BE2C (cell line): ENCODE measurements around the gene ERFE.

Source experiments
- DNase-seq: peaks from one replicate; pipeline ENCODE4 v3.0.0-alpha.2; 2020
- H3K27me3 ChIP-seq: fragments of 250-450 bp; sonication (Bioruptor Pico); 2 replicates; pipeline ENCODE4 v1.5.1; 2020; ENCODE audit warnings: mild to moderate bottlenecking
- H3K36me3 ChIP-seq: fragments of 250-450 bp; sonication (Bioruptor Pico); 2 replicates; pipeline ENCODE4 v1.5.1; 2020; ENCODE audit warnings: mild to moderate bottlenecking
- H3K4me1 ChIP-seq: fragments of 250-450 bp; sonication (Bioruptor Pico); 2 replicates; pipeline ENCODE4 v1.5.1; 2020
- H3K4me3 ChIP-seq: 2 replicates; pipeline ENCODE4 v1.5.1; 2011; ENCODE audit warnings: low read depth, low read length
- H3K9me3 ChIP-seq: fragments of 250-450 bp; sonication (Bioruptor Pico); 2 replicates; pipeline ENCODE4 v1.5.1; 2020
- TF ChIP-seq, protein P1 (sequence below): IDR thresholded peaks from 2 replicates; pipeline ENCODE4 v1.5.1; 2012; ENCODE audit warnings: mild to moderate bottlenecking, low read depth, low read length

Gene ERFE

DNA sequence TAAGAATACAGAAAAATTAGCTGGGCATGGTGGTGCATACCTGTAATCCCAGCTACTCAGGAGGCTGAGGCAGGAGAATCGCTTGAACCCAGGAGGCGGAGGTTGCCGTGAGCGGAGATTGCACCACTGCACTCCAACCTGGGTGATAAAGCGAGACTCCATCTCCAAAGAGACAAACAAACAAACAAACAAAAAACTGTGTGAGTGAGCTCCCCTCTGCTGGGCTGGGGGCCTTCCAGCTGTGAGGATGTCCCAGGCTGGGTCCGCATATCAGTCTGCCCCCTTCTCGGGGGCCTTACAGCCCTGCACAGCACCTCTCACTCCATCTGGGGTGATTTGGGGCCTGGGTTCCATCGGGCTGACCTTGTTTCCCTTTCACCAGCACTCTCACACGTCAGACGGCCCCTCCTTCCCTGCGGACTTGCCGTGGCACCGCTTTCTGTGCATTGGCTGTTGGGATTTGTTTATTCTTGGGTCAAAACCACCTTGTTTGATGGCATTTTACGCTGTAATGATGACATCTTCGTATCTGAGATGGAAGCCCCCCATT, 23.1 kb upstream of the ERFE start:
- TF ChIP-seq, protein P1, sequence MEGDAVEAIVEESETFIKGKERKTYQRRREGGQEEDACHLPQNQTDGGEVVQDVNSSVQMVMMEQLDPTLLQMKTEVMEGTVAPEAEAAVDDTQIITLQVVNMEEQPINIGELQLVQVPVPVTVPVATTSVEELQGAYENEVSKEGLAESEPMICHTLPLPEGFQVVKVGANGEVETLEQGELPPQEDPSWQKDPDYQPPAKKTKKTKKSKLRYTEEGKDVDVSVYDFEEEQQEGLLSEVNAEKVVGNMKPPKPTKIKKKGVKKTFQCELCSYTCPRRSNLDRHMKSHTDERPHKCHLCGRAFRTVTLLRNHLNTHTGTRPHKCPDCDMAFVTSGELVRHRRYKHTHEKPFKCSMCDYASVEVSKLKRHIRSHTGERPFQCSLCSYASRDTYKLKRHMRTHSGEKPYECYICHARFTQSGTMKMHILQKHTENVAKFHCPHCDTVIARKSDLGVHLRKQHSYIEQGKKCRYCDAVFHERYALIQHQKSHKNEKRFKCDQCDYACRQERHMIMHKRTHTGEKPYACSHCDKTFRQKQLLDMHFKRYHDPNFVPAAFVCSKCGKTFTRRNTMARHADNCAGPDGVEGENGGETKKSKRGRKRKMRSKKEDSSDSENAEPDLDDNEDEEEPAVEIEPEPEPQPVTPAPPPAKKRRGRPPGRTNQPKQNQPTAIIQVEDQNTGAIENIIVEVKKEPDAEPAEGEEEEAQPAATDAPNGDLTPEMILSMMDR, result no peak
- H3K27me3 ChIP-seq, result no peaks in the 10 kb centered on the region
- H3K4me1 ChIP-seq, result peaks cover 10% of the 10 kb centered on the region
- no peak overlapping the region for H3K4me3 ChIP-seq
- DNase-seq, result no peak
- H3K36me3 ChIP-seq, result no peaks in the 10 kb centered on the region
- no peaks in the 10 kb centered on the region for H3K9me3 ChIP-seq

DNA sequence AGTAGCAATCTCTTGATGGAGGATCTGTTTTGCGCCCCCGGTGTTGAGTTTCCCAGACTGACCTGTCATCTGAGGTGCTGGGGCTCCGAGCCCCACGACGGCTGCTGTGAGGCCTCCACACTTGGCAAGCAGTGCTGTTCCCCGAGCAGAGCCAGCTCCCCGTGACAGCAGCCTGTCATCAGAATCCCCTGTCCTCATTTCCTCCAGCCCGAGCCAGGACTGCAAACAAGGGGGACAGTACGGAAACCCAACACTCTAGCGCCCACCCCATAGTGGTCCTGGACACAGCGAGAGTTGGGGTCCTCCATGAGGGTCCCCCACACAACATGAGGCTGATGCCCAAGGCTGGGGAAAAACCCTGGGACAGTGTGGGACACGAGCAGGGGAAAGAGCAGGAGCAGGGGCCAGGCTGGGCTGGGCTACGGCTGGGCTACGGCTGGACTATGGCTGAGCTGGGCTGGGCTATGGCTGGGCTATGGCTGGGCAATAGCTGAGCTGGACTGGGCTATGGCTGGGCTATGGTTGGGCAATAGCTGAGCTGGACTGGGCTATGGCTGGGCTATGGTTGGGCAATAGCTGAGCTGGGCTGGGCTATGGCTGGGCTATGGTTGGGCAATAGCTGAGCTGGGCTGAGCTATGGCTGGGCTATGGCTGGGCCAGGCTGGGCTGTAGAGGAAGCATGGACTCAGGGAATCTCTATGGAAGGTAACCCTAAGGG, 21.8 kb upstream of the ERFE start:
- no peak for DNase-seq
- TF ChIP-seq, protein P1, result no peak
- Histone ChIP-seq H3K4me3 (no peak overlapping the region), H3K27me3 (no peaks in the 10 kb centered on the region), H3K4me1 (peaks cover 10% of the 10 kb centered on the region), H3K9me3 (no peaks in the 10 kb centered on the region), H3K36me3 (no peaks in the 10 kb centered on the region)

DNA sequence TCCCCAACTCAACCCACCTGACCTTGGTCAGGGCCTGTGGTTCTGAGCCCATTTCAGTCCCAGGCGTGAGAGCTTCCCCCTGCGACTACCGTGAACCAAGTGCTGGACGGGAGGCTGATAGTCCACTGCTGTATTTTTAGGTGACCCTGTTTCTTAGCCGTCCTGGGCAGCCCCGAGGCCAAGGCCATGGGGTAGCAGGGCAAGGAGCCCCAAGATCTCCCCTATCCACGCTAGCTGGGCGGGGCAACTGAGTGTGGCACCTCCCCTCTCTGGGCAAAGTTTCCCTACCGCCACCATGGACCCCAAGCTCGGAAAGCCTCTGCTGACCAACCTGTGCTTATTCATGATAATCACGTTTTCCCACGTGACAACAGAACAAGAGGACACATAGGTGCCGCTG, 20.9 kb upstream of the ERFE start:
- no peaks in the 10 kb centered on the region for H3K36me3 ChIP-seq
- no peak for DNase-seq
- H3K4me1 ChIP-seq, result peaks cover 10% of the 10 kb centered on the region
- H3K9me3 ChIP-seq, result no peaks in the 10 kb centered on the region
- TF ChIP-seq, protein P1, result no peak
- no peak overlapping the region for H3K4me3 ChIP-seq
- H3K27me3 ChIP-seq, result no peaks in the 10 kb centered on the region

DNA sequence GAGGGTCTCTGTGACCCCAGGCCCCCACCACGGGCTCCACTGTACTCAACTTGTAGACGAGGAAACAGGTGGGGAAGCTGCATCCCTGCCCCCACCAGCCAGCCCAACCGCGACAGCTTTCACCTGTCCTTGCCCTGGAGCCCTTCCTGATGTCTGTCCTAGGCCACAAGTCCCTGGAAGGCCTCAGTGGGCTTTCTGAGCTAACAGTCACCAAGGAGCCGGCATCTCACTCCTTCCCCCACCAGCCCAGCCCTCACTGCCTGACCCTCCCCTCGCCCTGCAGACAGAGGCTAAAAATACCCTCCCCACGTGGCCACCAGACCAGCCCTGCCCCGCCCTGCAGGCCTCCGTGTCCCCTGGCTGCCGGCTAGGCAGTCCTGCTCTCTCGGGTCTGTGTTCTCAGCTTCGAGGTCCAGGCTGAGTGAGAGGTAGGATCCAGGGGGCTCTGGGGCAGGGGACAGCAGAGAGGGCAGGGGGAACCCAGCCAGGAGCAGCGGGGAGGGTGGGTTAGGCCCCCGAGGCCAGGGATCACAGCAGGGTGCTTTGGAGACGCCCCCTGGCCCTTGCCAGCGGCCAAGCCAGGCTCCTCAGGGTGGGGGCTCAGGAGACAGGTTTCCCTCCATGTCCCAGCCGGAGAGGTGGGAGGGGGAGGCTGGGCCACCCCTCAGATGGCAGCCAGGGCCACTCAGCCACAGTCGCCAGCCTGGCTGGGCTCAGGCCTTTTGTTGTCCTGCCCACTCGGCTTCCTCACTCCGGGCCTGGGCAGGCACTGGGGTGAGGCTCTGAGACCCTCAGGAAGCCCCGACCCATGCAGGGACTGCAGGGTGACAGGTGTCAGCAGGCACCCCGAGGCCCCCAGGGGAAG, 20.2 kb upstream of the ERFE start, which contains the start of gene KLHL30:
Gene KLHL30 (plus strand): TSS at position 338 of the 865 bp plus-strand sequence. CDS start 2,087 bp downstream, outside the sequence.
- Histone ChIP-seq H3K4me3 (no peak within 1 kb of the TSS), H3K9me3 (no peaks in the 10 kb centered on the region), H3K4me1 (peaks cover 10% of the 10 kb centered on the region), H3K36me3 (no peaks in the 10 kb centered on the region), H3K27me3 (no peaks in the 10 kb centered on the region)
- DNase-seq, result no peak
- TF ChIP-seq, protein P1, result no peak

DNA sequence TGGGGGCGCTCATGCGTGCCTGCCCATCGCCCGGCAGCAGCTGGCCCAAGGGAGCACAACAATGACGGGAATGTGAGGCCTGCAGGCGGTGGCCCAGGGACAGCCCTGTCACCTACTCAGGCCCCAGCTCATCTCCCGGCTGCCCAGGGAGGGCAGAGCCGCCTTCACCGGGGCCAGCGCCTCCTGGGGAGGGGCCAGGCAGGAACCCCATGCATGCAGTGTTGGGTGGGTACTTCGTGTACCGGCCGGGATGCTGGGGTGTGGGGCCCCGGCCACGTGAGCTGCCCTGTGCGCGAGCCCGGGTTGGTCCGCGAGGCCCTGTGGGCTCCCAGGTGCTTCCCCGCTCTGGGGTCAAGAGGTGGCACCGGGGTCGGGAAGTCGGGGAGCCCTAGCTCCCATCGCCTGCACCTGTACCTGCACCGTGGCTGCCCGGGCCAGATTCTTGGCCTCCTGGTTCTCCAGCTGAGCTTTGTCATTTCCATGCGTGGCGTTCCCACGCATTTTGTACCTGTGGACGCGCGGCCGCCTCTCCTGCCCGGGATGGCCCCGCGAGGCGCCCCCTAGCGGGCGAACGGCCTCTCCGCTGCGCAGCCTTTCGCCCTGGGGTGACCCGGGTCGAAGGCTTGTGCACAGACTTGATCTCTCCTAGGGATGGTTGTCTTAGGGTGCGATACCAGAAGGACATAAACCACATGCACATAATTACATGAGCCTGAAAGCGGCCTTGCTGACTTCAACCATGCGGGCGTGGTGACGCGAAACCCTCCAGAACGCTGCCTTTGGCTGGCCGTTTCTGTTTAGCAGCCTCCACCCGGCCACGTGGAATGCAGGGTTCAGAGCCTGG, 19.4 kb upstream of the ERFE start:
- no peak for DNase-seq
- TF ChIP-seq, protein P1, result peak; percentile 17; the same call in 1 of the 2 replicates
- H3K36me3 ChIP-seq, result no peaks in the 10 kb centered on the region
- H3K9me3 ChIP-seq, result no peaks in the 10 kb centered on the region
- H3K4me3 ChIP-seq, result no peak overlapping the region
- H3K4me1 ChIP-seq, result peaks cover 10% of the 10 kb centered on the region
- H3K27me3 ChIP-seq, result no peaks in the 10 kb centered on the region
